ENCODE measurements around the gene HESX1. TPM values are rescaled to one million over a fixed set of nuclear protein-coding genes. Genes with fewer than 3 reads are reported as not detected.

Gene HESX1
- total RNA-seq, 1 experiment from 2014 or later = 5.6 TPM

DNA sequence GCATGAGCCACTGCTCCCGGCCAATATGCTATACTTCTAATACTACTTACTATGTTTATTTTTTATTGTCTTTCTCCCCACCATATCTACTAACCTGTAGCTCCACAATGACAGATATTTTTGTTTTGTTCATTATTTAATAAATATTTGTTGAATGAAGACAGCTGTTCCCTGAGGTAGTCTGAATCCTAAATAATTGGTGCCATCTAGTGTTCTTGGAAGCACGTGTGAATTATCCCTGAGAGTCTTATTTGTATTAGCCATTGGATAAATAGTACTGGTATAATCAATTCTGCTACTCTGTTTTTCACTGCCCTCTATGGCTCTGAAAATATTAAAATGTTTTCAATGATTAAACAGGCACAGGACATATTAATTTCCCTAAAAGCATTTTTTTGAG is 22.1 kb upstream of the HESX1 start (continued):
- TF ChIP-seq, protein P1, sequence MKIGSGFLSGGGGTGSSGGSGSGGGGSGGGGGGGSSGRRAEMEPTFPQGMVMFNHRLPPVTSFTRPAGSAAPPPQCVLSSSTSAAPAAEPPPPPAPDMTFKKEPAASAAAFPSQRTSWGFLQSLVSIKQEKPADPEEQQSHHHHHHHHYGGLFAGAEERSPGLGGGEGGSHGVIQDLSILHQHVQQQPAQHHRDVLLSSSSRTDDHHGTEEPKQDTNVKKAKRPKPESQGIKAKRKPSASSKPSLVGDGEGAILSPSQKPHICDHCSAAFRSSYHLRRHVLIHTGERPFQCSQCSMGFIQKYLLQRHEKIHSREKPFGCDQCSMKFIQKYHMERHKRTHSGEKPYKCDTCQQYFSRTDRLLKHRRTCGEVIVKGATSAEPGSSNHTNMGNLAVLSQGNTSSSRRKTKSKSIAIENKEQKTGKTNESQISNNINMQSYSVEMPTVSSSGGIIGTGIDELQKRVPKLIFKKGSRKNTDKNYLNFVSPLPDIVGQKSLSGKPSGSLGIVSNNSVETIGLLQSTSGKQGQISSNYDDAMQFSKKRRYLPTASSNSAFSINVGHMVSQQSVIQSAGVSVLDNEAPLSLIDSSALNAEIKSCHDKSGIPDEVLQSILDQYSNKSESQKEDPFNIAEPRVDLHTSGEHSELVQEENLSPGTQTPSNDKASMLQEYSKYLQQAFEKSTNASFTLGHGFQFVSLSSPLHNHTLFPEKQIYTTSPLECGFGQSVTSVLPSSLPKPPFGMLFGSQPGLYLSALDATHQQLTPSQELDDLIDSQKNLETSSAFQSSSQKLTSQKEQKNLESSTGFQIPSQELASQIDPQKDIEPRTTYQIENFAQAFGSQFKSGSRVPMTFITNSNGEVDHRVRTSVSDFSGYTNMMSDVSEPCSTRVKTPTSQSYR (CRISPR knock-in tag; IDR thresholded peaks at IDR 0.05) = no peak
- TF ChIP-seq MXD4 (CRISPR knock-in tag; IDR thresholded peaks at IDR 0.05; ENCODE audit: borderline replicate concordance) (no peak), KAT7 (CRISPR knock-in tag; IDR thresholded peaks at IDR 0.05; ENCODE audit: borderline replicate concordance) (no peak), NFATC4 (CRISPR knock-in tag; IDR thresholded peaks at IDR 0.05) (no peak), JUN (CRISPR knock-in tag; IDR thresholded peaks at IDR 0.05) (no peak), ATF6 (CRISPR knock-in tag; IDR thresholded peaks at IDR 0.05) (no peak), FOXP1 (CRISPR knock-in tag; IDR thresholded peaks at IDR 0.05; ENCODE audit: borderline replicate concordance) (no peak)

- no peaks in the 10 kb centered on the region for H3K36me3 Mint-ChIP-seq
- no peak for DNase-seq (ENCODE audit: low spot score)
- peaks cover 2% of the 10 kb centered on the region for H3K4me1 Mint-ChIP-seq
- no peaks in the 10 kb centered on the region for H3K9me3 Mint-ChIP-seq
- TF ChIP-seq NR3C1 (CRISPR knock-in tag; conservative IDR thresholded peaks at IDR 0.05; ENCODE audit: low read depth) = no peak
- no peak for TF ChIP-seq ZNF532 (CRISPR knock-in tag; IDR thresholded peaks at IDR 0.05; ENCODE audit: borderline replicate concordance)
- TF ChIP-seq CREM (CRISPR knock-in tag; IDR thresholded peaks at IDR 0.05) = no peak
- no peak overlapping the region for H3K27ac Mint-ChIP-seq
- ChIA-PET POLR2A (no interaction called here), CTCF (interaction anchor here (1.4 kb wide), 1 partner anchor 72 kb away, joined by 3 read pairs; no protein-coding TSS in a partner anchor)
- no peak overlapping the region for H3K4me3 Mint-ChIP-seq
- peaks cover 7% of the 10 kb centered on the region for H3K27me3 Mint-ChIP-seq (ENCODE audit: low read depth)
- no peak for ATAC-seq
Measured at GRCh38 chr3:57206423-57206822, 6.6 kb upstream of the HESX1 start.

DNA sequence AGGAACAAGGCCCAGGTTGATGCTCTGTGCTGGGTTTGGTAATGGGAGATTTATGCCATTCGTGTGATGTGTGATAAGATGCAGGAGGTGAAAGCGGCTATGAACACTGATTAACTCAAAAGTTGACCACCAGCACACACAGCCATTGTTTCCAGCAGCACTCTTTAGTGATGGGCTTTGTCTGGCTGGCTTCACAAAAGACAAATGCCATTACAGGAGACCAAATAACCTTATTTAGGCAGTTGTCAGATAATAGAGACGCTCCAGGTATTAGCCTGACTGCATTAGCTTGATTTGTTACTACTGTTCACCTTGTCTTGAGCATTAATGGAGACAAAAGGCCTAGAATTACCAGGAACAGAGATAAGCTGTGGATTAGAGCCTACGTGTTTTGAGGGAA is 5.1 kb downstream of the HESX1 start:
- no peaks in the 10 kb centered on the region for H3K36me3 Mint-ChIP-seq
- POLR2A ChIA-PET = no interaction called here
- no peak for DNase-seq (ENCODE audit: low spot score)
- peaks cover 25% of the 10 kb centered on the region for H3K4me1 Mint-ChIP-seq
- CTCF ChIA-PET = interaction anchor here (0.7 kb wide), 1 partner anchor 15 kb away, joined by 3 read pairs; no protein-coding TSS in a partner anchor
- 0 out of 2 replicates have a peak, but pooled peaks cover 4% of the 10 kb centered on the region for H3K27me3 Mint-ChIP-seq (ENCODE audit: low read depth)
- no peak overlapping the region for H3K4me3 Mint-ChIP-seq
- H3K9me3 Mint-ChIP-seq = no peaks in the 10 kb centered on the region
- TF ChIP-seq, protein P2, sequence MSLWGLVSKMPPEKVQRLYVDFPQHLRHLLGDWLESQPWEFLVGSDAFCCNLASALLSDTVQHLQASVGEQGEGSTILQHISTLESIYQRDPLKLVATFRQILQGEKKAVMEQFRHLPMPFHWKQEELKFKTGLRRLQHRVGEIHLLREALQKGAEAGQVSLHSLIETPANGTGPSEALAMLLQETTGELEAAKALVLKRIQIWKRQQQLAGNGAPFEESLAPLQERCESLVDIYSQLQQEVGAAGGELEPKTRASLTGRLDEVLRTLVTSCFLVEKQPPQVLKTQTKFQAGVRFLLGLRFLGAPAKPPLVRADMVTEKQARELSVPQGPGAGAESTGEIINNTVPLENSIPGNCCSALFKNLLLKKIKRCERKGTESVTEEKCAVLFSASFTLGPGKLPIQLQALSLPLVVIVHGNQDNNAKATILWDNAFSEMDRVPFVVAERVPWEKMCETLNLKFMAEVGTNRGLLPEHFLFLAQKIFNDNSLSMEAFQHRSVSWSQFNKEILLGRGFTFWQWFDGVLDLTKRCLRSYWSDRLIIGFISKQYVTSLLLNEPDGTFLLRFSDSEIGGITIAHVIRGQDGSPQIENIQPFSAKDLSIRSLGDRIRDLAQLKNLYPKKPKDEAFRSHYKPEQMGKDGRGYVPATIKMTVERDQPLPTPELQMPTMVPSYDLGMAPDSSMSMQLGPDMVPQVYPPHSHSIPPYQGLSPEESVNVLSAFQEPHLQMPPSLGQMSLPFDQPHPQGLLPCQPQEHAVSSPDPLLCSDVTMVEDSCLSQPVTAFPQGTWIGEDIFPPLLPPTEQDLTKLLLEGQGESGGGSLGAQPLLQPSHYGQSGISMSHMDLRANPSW (CRISPR knock-in tag; conservative IDR thresholded peaks at IDR 0.05; ENCODE audit: low read depth) = no peak
- TF ChIP-seq ZBTB21 (CRISPR knock-in tag; IDR thresholded peaks at IDR 0.05; ENCODE audit: borderline replicate concordance) (no peak), PRRX2 (CRISPR knock-in tag; IDR thresholded peaks at IDR 0.05) (no peak), MXD4 (CRISPR knock-in tag; IDR thresholded peaks at IDR 0.05; ENCODE audit: borderline replicate concordance) (no peak), ZNF138 (CRISPR knock-in tag; conservative IDR thresholded peaks at IDR 0.05) (no peak), NR3C1 (CRISPR knock-in tag; conservative IDR thresholded peaks at IDR 0.05; ENCODE audit: low read depth) (no peak), E2F4 (CRISPR knock-in tag; IDR thresholded peaks at IDR 0.05; ENCODE audit: borderline replicate concordance, low read depth) (no peak), NFE2L1 (CRISPR knock-in tag; IDR thresholded peaks at IDR 0.05) (no peak), ZNF317 (CRISPR knock-in tag; IDR thresholded peaks at IDR 0.05; ENCODE audit: borderline replicate concordance, low read depth) (no peak), ETV6 (CRISPR knock-in tag; IDR thresholded peaks at IDR 0.05) (no peak)
- TF ChIP-seq, protein P3, sequence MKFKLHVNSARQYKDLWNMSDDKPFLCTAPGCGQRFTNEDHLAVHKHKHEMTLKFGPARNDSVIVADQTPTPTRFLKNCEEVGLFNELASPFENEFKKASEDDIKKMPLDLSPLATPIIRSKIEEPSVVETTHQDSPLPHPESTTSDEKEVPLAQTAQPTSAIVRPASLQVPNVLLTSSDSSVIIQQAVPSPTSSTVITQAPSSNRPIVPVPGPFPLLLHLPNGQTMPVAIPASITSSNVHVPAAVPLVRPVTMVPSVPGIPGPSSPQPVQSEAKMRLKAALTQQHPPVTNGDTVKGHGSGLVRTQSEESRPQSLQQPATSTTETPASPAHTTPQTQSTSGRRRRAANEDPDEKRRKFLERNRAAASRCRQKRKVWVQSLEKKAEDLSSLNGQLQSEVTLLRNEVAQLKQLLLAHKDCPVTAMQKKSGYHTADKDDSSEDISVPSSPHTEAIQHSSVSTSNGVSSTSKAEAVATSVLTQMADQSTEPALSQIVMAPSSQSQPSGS (CRISPR knock-in tag; IDR thresholded peaks at IDR 0.05; ENCODE audit: borderline replicate concordance, low read depth) = no peak
- H3K27ac Mint-ChIP-seq = no peak overlapping the region; the same call in 1 of the 2 replicates
- ATAC-seq = no peak

All from WTC11 (cell line).